DMS 273 treated with DMSO at 0.1 percent for 48 hours (cell line): ENCODE data around the gene PGM2L1.
"Not testable (repeated sequence)": the region's sequence is repeated elsewhere in the genome, so short reads cannot be mapped to it uniquely, and the experiment has no call there.

Experiments
- DNase-seq: peaks from one replicate; lab custom pipeline; 2025; lab: John Stamatoyannopoulos, UW

The PGM2L1 gene

GRCh38 chr11:74333193-74333592, 65.0 kb downstream of the PGM2L1 start:
- DNase-seq: no peak

DNA sequence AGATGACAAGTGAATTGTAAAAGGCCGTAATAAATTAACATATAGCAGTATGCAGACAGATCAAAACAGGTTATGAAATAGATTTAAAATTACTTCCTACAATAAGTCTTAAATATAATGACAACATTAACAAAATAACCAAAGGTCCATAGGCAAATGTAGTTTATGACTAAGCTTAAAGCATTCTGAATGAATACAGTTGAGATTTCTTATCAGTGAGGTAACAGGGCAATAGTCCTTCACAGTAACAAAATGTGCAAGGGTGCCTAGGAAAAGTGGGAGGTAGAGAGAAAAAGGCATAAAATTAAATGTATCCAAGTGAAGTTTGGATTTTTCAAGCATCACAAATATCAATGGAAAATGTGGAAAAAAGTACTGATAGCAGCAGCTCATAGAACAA, 65.9 kb downstream of the PGM2L1 start:
- DNase-seq: no peak

GRCh38 chr11:74331000-74331399, 67.2 kb downstream of the PGM2L1 start:
- not testable (repeated sequence) for DNase-seq

GRCh38 chr11:74330075-74330858, 68.0 kb downstream of the PGM2L1 start:
- DNase-seq: no peak

- no peak for DNase-seq
These were observed 71.2 kb downstream of the PGM2L1 start for GRCh38 chr11:74327076-74327475.

DNA sequence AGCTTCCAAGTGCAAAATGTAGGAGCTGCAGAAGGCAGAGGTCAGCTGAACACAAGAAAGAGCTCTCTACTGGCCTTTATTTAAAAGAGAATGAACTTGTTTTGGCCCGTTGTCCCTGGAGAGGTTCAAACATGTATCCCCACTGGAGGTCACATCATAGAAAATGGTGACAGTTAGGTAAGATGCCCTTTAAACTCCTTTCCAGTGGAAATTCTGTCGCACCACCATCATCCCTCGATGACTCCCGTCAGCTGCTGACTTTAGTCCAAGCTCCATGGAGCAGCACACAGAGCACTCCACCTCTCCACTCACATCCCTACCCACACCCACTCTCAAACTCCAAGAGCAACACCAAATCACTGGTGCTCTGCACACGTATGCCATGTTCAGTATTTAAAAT, 71.6 kb downstream of the PGM2L1 start:
- no peak for DNase-seq

- DNase-seq: peak; percentile 73
These were observed 72.3 kb downstream of the PGM2L1 start for GRCh38 chr11:74325649-74326645.

DNA sequence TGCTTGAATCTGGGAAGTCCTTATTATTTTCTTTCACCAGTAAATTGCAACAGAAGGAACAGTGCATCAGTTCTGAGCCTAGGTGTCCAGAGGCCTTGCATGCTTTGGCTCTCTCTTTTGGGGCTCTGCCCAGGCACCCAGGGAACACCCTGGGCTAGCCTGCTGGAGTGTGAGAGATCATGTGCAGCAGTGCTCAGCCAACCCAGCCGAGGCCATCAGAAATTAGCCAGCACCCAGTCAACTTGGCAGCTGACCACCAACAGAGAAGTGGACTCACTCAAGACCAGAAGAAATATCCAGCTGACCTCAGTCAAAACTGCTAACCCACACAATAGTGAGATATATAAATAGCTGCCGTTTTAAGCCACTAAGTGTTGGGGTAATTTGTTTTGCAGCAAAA, 75.6 kb downstream of the PGM2L1 start:
- DNase-seq: no peak

DNA sequence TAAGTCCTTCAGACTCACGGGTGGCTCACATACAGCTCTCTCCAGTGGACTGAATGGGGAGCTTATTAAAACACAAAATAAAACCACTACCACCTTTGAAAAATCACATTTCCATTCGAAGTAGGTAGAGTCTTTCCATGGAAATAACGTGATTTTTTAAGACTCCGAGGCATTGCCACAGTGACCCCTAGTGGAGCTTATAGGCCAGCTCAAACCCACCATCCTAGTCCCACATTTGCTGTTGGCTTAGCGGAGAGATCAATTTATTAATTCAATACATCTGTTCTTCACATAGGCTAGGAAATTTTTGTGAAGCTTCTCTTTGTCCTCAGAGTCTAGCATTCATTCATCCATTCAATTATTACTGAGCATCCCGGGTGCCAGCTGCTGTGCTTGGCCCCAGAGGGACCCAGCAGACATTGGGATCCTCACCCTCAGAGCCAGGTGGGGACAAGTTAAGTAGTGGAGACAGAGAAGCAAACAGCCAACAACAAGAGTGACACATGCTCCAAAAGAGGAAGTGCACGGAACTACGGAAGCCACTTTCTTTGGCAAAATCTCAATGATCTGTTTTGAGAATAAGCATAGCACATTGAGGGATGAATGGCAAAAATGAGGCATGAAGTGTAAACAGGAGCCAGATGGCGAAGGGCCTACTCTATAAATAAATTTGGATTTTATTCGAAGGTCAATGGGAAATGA, 76.6 kb downstream of the PGM2L1 start:
- no peak for DNase-seq

DNA sequence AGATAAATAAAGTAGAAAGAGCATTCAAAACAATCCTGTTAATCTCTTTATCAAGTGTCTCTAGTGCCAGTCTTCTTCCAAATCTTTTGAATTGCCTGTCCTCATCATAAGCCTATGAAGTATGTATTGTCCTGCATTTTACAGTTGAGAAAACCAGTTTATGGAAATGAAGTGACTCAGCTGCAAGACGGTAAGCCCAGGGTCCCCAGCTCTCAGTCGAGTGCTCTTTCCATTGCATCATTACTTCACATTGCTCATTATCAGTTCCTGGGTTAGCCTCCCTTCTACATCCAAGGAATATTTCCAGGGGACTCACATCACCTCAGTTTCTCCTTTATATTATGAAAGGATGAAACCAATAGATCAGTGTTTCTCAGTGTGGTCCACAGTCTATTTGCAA, 77.7 kb downstream of the PGM2L1 start:
- DNase-seq: no peak

DNA sequence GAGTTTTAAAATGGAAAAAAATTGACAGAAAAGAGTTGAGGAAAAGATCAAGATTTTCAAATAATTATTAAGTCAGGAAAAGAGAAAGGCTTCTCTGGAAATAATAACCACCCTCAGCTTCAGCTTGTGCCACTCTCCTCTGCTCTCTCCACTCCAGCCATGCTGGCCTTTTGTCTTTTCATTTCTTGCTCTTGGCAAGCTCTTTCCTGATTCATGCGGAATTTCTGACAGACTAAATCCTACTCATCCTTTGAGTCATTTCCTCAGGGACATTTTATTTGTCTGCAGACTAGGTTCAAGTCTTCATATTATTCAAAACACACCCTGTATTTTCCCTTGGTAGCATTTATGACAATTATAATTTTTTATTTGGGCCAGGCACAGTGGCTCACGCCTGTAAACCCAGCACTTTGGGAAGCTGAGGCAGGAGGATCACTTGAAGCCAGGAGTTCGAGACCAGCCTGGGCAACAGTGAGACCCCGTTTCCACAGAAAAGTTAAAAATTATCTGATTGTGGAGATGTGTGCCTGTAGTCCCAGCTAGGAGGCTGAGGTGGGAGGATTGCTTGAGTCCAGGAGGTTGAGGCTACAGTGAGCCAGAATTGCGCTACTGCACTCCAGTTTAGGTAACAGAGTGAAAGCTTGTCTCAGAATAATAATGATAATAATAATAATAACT, 79.0 kb downstream of the PGM2L1 start:
- no peak for DNase-seq

GRCh38 chr11:74318241-74318932, 79.8 kb downstream of the PGM2L1 start:
- no peak for DNase-seq

GRCh38 chr11:74316772-74317505, 81.3 kb downstream of the PGM2L1 start:
- no peak for DNase-seq

GRCh38 chr11:74312326-74312725, 85.9 kb downstream of the PGM2L1 start:
- no peak for DNase-seq

GRCh38 chr11:74311352-74311926, 86.8 kb downstream of the PGM2L1 start, which contains the start of gene P4HA3:
P4HA3 (minus strand) TSS chr11:74311640; CDS start chr11:74311611, 29 bp downstream.
- no peak for DNase-seq

- DNase-seq: no peak
These were observed 87.4 kb downstream of the PGM2L1 start for GRCh38 chr11:74310857-74311256.

DNA sequence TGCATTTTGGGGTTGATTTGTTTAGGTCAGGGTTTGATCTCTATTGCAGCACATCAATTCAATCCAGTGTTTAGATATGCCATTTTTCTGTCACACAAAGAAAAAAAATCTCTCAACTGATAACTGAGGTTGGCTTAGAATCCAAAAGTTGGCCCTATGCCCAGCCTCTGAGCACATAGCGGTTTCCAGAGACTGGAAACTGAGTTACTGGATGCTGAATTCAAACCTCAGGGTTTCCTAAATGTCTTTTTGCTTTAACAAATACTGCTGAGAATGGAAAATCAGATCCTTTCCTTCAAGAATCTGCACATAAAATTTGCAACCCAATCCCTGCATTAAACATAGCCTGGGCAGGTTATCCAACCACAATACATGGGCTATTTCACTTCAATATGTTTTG, 90.8 kb downstream of the PGM2L1 start:
- no peak for DNase-seq

DNA sequence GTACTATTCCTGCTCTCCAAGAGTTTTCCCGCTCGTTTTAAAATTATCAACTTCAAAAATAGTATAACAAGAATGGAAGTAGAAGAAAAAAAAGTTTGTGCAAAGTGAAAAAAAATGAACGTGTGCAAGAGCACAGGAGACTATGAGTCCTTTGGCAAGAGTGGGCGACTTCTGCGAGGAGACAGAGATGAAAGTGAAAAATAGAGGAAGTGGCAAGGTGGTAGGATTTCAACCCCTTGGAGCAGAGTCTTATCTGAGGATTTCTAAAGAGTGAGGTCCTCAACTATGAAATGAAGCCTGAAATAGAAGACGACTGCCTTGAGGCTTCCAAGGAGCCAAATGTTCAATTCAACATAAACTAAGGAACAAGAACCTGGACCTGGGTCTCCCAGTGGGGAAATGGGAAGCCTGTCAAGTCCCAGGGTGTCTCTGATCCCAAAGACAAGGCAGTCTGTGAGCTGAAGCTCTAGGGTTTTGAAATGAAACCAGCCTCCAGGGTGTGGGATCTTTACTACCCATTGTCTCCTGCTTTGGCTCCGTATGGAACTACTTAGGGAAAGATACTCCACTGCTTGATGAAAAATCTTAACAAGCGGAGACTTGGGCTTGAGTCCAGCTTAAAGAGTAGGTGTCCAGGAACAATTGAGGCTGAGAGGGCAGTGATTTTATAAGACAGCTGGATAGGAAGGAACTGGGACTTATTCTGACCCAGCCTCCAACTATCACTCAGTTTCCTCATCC, 91.6 kb downstream of the PGM2L1 start:
- no peak for DNase-seq

- DNase-seq: no peak
These were observed 99.2 kb downstream of the PGM2L1 start for GRCh38 chr11:74299015-74299414.
